MM.1S (cell line): Measurements from ENCODE around the gene STK38L.

Experiments used
- DNase-seq: peaks from one replicate; pipeline ENCODE4 v3.0.0-alpha.2; 2015
- H2AFZ ChIP-seq: fragments of 300-600 bp; sonication (generic); 2 replicates; pipeline ENCODE4 v1.6.0; 2016; ENCODE audit warnings: antibody characterized with exemption, low read length
- H3F3A ChIP-seq: fragments of 300-600 bp; sonication (generic); 2 replicates; pipeline ENCODE4 v1.6.1; 2016; ENCODE audit warnings: mild to moderate bottlenecking, antibody characterized with exemption, low read length, moderate library complexity, mixed read lengths; ENCODE audit not compliant: insufficient read depth
- H3K27ac ChIP-seq: fragments of 300-600 bp; sonication (generic); 2 replicates; pipeline ENCODE4 v1.5.1; 2016; ENCODE audit warnings: mild to moderate bottlenecking, low read length
- H3K27me3 ChIP-seq: fragments of 300-600 bp; sonication (generic); replicated peaks from 2 replicates; pipeline ENCODE4 v1.6.0; 2016; ENCODE audit warnings: low read length; ENCODE audit not compliant: insufficient read depth
- H3K36me3 ChIP-seq: fragments of 300-600 bp; sonication (generic); replicated peaks from 2 replicates; pipeline ENCODE4 v1.6.1; 2016; ENCODE audit warnings: mild to moderate bottlenecking, low read length, mixed read lengths; ENCODE audit not compliant: insufficient read depth
- H3K4me1 ChIP-seq: fragments of 300-600 bp; sonication (generic); 2 replicates; pipeline ENCODE4 v1.6.1; 2016; ENCODE audit warnings: low read length, mixed read lengths
- H3K4me2 ChIP-seq: fragments of 300-600 bp; sonication (generic); 2 replicates; pipeline ENCODE4 v1.6.0; 2016; ENCODE audit warnings: low read depth, low read length
- H3K4me3 ChIP-seq: fragments of 300-600 bp; sonication (generic); 2 replicates; pipeline ENCODE4 v1.5.1; 2016; ENCODE audit warnings: low read length, mixed read lengths
- H3K79me2 ChIP-seq: fragments of 300-600 bp; sonication (generic); 2 replicates; pipeline ENCODE4 v1.6.1; 2016; ENCODE audit warnings: mixed run types, low read length, mixed read lengths
- H3K9ac ChIP-seq: fragments of 300-600 bp; sonication (generic); 2 replicates; pipeline ENCODE4 v1.6.1; 2016; ENCODE audit warnings: low read length, mixed read lengths
- H3K9me2 ChIP-seq: fragments of 300-600 bp; sonication (generic); replicated peaks from 2 replicates; pipeline ENCODE4 v1.6.1; 2016; ENCODE audit warnings: mild to moderate bottlenecking, low read length, mixed read lengths; ENCODE audit not compliant: insufficient read depth
- H3K9me3 ChIP-seq: fragments of 300-600 bp; sonication (generic); replicated peaks from 2 replicates; pipeline ENCODE4 v1.6.1; 2016; ENCODE audit warnings: mild to moderate bottlenecking, low read length, mixed read lengths; ENCODE audit not compliant: insufficient read depth
- H4K20me1 ChIP-seq: fragments of 300-600 bp; sonication (generic); 2 replicates; pipeline ENCODE4 v1.6.1; 2016; ENCODE audit warnings: mild to moderate bottlenecking, low read length, moderate library complexity, mixed read lengths; ENCODE audit not compliant: insufficient read depth
- EZH2 ChIP-seq: fragments of 300-600 bp; sonication (generic); optimal IDR thresholded peaks from 2 replicates; pipeline ENCODE3; 2017; ENCODE audit warnings: low read depth, mild to moderate bottlenecking, antibody characterized with exemption, low read length, mixed read lengths
- EZH2phosphoT487 ChIP-seq: fragments of 300-600 bp; sonication (generic); IDR thresholded peaks from 2 replicates; pipeline ENCODE4 v1.6.1; 2018; ENCODE audit warnings: antibody characterized with exemption, low read length
- TF ChIP-seq, protein P1 (sequence below): fragments of 300-600 bp; sonication (generic); IDR thresholded peaks from 2 replicates; pipeline ENCODE4 v1.5.1; 2016; ENCODE audit warnings: antibody characterized with exemption, low read length, mixed read lengths

Gene STK38L

DNA sequence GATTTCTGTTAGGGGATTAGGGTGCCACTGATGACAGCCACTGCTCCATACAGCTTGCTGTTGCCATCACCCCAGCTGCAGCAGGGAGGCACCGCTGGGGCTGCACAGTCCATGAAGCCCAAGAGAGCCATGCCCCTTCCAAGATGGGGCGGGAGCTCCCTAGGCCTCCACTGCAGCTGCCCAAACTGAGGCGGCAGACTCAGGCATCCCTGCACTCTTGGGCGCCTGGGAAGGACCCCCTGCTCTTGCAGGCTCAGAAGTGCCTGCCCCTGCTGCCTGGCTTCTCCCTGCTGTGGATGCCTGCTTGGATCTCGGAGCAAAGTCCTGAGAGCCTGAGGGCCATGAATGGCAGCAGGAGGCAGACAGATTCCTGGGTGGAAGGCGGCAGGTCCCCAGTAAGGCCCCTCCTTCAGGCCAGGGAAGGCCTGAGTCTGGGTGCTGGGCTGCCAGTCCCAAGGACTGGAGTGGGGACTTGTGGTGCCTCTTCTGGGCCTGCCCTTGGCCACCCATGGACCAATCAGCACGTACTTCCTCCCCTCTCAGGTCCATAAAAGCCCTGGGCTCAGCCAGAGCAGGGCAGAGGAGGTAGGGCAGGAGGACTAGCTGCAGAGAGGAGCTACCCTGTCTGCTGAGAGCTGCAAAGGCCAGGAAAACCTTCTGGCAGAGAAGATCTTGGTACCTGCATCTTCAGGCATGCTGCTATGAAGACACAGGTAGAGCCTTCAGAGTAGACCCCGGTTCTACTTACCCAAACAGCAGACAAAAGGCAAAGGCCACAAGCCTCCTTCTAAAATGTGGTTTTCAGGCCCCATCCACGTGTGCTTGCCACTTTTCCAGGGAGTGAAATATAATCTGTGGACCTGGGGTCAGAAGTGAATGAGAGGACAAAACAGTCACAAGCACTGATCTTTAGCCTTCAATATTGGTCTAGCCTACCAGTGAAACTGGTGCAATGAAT is 30.0 kb upstream of the STK38L start:
- H3K27ac ChIP-seq: no peak overlapping the region
- TF ChIP-seq EZH2 (no peak), EZH2phosphoT487 (no peak)
- TF ChIP-seq, protein P1, sequence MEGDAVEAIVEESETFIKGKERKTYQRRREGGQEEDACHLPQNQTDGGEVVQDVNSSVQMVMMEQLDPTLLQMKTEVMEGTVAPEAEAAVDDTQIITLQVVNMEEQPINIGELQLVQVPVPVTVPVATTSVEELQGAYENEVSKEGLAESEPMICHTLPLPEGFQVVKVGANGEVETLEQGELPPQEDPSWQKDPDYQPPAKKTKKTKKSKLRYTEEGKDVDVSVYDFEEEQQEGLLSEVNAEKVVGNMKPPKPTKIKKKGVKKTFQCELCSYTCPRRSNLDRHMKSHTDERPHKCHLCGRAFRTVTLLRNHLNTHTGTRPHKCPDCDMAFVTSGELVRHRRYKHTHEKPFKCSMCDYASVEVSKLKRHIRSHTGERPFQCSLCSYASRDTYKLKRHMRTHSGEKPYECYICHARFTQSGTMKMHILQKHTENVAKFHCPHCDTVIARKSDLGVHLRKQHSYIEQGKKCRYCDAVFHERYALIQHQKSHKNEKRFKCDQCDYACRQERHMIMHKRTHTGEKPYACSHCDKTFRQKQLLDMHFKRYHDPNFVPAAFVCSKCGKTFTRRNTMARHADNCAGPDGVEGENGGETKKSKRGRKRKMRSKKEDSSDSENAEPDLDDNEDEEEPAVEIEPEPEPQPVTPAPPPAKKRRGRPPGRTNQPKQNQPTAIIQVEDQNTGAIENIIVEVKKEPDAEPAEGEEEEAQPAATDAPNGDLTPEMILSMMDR: no peak
- H3F3A ChIP-seq: no peaks in the 10 kb centered on the region
- H3K4me2 ChIP-seq: no peak overlapping the region
- no peak for DNase-seq
- peaks cover 8% of the 10 kb centered on the region for H3K4me1 ChIP-seq
- H3K9me2 ChIP-seq: no peaks in the 10 kb centered on the region
- H4K20me1 ChIP-seq: no peaks in the 10 kb centered on the region
- H2AFZ ChIP-seq: peak overlapping the region; percentile 8; the same call in 1 of the 2 replicates
- H3K36me3 ChIP-seq: no peaks in the 10 kb centered on the region
- no peaks in the 10 kb centered on the region for H3K9me3 ChIP-seq
- no peaks in the 10 kb centered on the region for H3K79me2 ChIP-seq
- H3K27me3 ChIP-seq: no peaks in the 10 kb centered on the region
- no peak overlapping the region for H3K9ac ChIP-seq
- no peak overlapping the region for H3K4me3 ChIP-seq

- TF ChIP-seq EZH2 (no peak), EZH2phosphoT487 (no peak)
- TF ChIP-seq, protein P1: no peak
- H4K20me1 ChIP-seq: no peaks in the 10 kb centered on the region
- no peak overlapping the region for H3K9ac ChIP-seq
- H3K4me2 ChIP-seq: no peak overlapping the region
- no peaks in the 10 kb centered on the region for H3K9me2 ChIP-seq
- H2AFZ ChIP-seq: no peak overlapping the region
- no peak overlapping the region for H3K4me3 ChIP-seq
- H3K4me1 ChIP-seq: peaks cover 25% of the 10 kb centered on the region
- H3K27ac ChIP-seq: no peak overlapping the region
- no peaks in the 10 kb centered on the region for H3K36me3 ChIP-seq
- no peaks in the 10 kb centered on the region for H3K27me3 ChIP-seq
- no peaks in the 10 kb centered on the region for H3K9me3 ChIP-seq
- no peak for DNase-seq
- H3F3A ChIP-seq: peaks cover 28% of the 10 kb centered on the region
- no peaks in the 10 kb centered on the region for H3K79me2 ChIP-seq
Observed at GRCh38 chr12:27217590-27217989, 26.5 kb upstream of the STK38L start.

- TF ChIP-seq EZH2phosphoT487 (no peak), EZH2 (no peak)
- TF ChIP-seq, protein P1: no peak
- Histone ChIP-seq H3K79me2 (no peaks in the 10 kb centered on the region), H4K20me1 (no peaks in the 10 kb centered on the region), H3K9ac (no peak overlapping the region), H3F3A (peaks cover 38% of the 10 kb centered on the region), H3K4me1 (peaks cover 38% of the 10 kb centered on the region), H3K36me3 (no peaks in the 10 kb centered on the region), H3K27me3 (no peaks in the 10 kb centered on the region), H2AFZ (no peak overlapping the region), H3K9me3 (no peaks in the 10 kb centered on the region), H3K4me3 (no peak overlapping the region), H3K9me2 (no peaks in the 10 kb centered on the region), H3K27ac (peak overlapping the region; percentile 90; the same call in 1 of the 2 replicates), H3K4me2 (peak overlapping the region; percentile 5; the same call in 1 of the 2 replicates)
- DNase-seq: no peak
Observed at GRCh38 chr12:27219693-27220054, 24.4 kb upstream of the STK38L start.
